ENCODE data around the gene GSC2.

DNA sequence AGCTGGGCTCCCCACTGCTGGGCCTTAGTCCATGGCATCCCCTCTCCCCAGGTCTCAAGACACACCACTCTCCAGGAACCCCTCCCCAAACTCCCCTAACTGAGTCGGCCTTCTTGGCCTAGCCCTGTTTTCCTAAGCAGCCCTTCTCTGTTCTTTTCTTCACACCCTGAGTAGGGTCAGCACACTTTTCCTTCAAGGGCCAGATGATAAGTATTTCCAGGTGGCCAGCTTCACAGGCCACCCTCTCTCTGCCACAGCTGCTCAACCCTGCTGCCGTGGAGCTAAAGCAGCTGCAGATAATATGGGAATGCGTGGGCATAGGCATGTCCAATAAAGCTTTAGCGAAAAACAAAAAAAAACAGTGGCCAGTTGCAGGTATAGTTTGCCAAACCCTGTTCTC lies 51.9 kb downstream of the GSC2 start:
- no peak for TF ChIP-seq FOXK2 (IDR thresholded peaks at IDR 0.05)
- TF ChIP-seq BHLHE40 (IDR thresholded peaks at IDR 0.05; ENCODE audit: borderline replicate concordance): no peak
- no peak for TF ChIP-seq SUZ12 (IDR thresholded peaks at IDR 0.05)
- no peak for TF ChIP-seq SP1 (IDR thresholded peaks at IDR 0.05)
- no peak for TF ChIP-seq HDGF (IDR thresholded peaks at IDR 0.05; ENCODE audit: borderline replicate concordance)
- TF ChIP-seq L3MBTL2 (conservative IDR thresholded peaks at IDR 0.05): no peak
- no peak for TF ChIP-seq FOXM1 (IDR thresholded peaks at IDR 0.05; ENCODE audit: borderline replicate concordance)
- TF ChIP-seq ARNT (IDR thresholded peaks at IDR 0.05): no peak
- TF ChIP-seq FOXA1 (IDR thresholded peaks at IDR 0.05): no peak
- no peak for TF ChIP-seq LEF1 (IDR thresholded peaks at IDR 0.05; ENCODE audit: borderline replicate concordance)
- TF ChIP-seq TARDBP (IDR thresholded peaks at IDR 0.05): no peak
